HG02798 (cell line): ENCODE data around the gene FAM110A.
A peak's percentile ranks its signal among the peaks of the same experiment; 100 is the strongest.

Experiments
- ATAC-seq: cut with Tn5 transposase; IDR thresholded peaks from one replicate; pipeline ENCODE4 v1.9.1; 2021; ENCODE audit warnings: mild to moderate bottlenecking; ENCODE audit not compliant: unreplicated experiment, poor library complexity

FAM110A gene

DNA sequence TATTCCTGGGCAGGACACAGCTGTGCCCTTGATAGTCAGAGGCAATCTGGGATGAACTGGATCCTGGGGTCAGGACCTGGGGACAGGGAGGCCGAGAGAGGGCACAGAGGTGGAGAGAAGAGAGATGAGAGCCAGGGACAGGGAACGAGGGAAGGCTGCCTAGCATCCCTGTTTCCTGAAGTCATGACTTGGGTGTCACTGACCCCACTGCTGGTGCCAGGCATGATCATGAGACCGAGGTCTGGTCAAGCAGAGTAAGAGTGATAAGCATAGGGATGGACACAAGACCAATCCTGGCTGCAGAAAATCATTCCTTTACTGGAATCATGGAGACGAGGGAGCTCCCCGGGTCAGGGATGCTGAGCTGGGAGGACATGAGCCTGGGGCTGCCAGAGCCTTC, 36.1 kb downstream of the FAM110A start:
- no peak for ATAC-seq

DNA sequence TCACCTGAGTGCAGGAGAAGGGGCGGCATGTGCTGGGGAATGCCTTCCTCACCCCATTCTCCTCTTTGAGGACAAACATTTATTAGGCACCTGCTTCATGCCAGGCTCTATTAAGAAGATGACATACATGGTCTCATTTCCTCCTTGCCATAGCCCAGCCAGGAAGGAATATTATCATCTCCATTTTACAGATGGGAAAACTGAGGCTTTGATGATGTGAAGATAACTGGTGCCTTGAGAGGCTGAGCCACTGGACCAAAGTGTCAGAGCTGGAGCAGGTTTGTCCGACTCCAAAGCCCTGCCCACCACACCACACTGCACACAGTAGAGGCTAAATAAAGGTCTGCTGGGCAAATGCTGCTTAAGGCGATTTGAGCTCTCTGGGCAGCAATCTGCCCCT, 37.2 kb downstream of the FAM110A start:
- ATAC-seq = no peak

DNA sequence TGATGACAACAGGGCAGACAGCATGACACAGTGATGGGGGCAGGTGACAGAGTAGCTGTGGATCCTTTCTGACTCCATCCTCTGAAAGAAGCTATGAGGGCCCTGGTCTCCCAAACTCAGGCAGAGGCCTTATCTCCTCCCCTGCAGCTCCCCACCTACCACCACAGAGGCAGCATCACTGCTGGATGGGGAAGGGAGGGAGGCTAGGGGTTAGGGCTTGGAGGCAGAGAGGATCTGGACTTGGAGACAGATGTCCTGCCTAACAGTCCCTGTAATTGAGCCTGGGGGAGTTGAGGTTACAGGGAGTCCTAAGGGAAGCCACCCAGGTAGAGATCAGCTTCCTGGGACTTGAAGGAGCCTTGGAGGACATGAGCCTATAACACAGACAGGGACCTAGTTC, 37.9 kb downstream of the FAM110A start:
- no peak for ATAC-seq

DNA sequence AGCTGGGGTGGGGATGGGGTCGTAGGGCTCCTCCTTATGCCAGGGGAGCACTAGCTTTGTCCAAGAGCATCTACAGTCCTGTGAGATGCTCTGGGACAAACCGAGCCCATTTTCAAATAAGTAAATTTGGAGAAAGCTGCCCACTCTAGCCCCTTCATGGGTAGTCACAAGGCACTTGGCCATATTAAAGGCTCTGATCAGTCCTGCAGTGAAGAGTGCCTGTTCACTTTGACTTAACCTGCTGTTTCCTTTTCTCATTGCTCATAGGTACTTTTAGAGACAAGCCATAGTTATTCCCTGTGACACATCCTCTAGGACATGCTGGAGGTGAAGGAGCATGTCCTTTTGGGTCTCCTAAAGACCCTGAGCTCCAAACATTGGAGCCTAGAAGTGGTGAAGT, 38.4 kb downstream of the FAM110A start:
- no peak for ATAC-seq

DNA sequence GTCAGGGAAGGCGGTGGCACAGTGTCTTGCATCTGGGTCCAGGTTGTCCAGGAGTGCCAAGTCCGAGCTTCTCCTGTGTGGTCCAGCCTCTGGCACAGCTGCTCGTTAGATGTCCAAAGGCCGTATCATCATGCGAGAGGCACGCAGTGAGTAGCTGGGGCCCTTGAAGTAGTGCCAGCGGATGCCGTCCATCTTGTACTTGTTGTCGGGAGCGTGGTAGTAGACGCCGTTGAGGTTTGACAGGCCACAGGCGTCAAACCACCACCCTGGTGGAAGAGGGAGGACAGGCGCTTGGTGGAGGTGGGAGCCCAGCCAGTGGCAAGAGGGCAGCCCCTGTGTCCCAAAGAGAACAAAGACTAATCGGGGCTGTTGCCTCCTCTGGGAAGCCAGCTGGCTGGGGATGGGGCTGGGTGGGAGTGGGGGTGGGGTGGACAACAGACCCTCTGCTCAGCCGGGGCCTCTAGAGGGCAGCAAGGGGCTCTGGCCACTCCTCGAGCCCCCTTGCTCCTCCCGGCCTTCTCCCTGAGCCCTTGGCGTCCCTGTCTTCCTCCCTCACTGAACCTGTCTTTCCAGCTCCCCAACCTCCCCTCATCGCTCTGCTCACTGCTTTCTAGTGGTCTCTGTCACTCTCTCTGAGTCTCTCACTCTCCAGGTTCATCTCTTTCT, 39.5 kb downstream of the FAM110A start:
- ATAC-seq = no peak

DNA sequence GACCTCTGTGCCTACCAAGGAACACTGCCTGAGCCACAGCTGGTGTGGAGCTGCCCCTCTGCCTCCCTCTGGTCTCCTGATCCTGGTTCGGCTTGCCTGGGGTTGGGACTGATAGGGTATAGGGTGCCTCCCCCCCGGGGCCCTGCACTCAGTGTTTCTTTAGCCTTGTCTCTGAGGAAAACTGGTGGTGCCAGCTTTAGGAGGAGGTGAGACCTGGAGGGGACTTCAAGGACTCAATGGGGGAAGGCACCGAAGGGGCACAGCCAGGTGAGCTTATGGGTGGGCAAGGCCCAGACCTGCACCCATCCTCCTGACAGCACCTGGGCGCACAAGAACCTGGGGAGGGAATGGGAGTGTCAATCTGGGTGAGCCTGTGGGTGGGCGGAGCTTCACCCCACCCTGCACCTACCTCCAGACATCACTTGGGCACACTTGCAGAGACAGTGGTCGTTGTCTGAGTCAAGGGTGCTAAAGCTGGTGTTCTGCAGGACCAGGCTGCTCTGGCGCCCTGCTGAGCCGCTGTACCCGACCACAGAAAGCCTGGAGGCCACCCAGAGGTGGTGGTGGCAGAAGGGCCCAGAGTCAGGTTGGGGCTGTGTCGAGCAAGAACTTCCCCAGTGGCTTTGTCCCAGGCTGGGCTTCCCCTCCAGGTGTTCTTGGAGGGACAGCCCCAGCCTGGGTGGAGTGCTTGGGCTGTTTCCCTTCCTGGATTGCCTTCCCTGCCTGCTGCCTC, 40.5 kb downstream of the FAM110A start:
- ATAC-seq = peak; percentile 43

DNA sequence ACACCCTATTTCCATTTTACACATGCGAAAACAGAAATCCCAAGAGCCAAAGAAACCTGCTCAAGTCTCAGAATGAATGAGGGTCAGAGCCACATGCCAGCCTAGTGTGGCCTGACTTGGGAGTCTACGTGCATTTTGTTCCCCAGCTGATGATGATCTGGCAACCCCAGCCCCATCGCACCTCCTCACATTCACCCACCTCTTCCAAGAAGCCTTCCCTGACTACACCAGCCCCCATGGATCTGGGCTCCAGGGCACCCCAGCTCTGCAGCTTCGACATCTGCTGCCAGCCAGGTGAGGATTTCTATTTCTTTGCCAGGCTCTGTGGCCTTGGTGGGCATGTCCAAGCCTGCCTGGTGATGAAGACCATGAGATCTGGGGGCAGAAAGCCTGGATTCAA, 41.6 kb downstream of the FAM110A start:
- ATAC-seq = no peak

DNA sequence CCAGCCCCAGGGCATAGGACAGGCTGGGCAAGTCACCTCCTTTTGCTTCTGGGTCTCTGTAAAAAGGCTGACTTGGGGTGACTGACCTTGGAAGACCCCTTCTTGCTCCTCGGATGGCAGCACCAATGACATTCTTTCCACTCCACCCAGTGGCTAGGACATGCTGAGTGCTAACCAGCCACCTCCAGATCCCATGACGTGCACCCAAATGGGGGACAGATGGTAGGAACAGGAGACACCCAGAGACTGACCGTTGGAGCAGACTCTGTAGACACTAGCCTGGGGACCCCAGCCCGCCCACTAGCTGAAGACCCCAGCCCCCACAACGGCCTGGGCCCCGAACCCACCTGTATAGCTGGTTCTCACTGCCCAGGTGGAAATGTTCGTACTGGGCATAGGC, 44.3 kb downstream of the FAM110A start:
- ATAC-seq = no peak

DNA sequence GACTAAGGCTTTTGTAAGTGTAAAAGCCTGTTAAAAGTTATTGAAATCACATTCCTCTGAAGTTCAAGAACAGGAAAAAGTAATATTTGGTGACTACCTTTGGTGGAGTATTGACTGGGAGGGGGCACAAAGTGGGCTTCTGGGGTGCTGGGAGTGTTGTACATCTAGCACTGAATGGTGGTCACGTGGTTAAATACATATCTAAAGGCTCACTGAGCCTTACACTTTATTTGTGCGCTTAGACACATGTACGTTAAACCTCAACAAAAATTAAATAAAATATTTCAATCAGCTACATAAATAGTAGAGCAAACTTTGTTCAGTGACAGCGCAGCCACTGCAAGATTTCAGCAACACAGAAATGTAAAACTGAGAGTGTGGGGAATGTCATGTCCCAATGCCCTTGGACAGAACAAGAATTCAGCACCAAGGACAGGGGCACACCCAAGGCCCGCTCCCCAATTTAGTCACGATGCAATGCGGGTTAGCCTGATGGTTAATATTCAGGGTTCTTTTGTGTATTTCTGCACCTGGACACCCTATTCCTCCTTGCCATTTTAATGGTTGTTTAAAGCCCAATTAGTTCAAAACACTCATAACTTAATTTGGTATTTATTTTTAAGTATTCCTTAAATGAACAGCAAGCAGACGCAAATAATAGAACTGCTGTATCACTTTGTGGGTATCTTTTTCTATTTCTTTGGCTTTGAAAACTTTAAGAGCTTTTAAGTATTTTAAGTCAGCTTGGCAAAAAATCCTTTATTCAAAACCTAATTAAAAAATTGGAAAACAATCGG, 45.2 kb downstream of the FAM110A start:
- ATAC-seq = no peak

DNA sequence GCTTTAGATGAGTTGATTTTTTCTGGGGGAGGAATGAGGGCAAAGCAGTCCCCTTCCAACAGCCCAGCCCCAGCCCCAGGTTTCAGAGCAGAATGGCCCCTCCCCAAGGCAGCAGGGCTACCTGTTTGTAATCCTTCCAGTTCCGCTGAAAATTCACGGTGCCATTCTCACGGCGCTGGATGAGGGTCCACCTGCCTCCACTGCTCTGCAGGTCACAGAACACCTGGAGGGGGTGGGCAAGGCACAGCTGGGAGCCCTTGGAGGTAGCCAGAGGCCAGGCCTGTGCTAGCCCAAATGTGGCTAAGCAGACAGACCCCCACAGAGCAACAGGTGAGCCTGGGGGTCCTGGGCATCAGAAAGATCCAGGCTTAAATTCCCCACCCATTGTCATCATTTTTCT, 46.1 kb downstream of the FAM110A start:
- ATAC-seq = no peak

DNA sequence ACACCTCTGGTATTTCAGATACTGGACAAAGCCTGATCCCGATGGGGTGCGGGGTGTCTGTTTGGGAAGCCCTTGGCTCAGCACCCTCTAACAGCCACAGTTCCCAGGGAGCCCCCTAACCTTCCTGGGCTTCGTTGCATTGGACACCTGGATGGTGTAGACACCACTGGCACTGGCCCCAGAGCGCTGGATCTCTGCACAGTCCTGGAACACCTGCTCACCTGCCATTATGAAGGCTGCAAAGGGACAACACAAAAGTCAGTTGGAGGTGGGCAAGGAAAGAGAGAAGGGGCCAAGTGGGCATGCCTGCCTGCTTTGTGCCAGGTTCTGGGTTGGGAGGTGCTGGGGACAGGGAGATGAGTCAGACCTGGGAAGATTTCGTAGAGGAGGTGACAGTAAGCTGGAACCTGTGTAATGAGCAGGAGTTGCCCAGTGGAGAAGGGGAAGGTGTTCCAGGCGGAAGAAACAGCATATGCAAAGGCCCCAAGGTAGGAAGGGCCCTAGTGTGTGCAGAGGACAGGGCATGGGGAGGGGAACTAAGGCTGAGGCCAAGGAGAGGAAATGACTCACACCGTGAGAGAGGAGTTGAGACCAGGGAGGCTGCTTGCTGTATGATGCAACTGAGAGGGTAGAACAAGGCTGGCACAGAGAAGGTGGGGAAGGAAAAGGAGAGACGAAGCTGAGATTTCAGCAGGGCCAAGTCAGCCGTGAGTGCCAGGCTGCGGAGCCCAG, 47.7 kb downstream of the FAM110A start:
- no peak for ATAC-seq

DNA sequence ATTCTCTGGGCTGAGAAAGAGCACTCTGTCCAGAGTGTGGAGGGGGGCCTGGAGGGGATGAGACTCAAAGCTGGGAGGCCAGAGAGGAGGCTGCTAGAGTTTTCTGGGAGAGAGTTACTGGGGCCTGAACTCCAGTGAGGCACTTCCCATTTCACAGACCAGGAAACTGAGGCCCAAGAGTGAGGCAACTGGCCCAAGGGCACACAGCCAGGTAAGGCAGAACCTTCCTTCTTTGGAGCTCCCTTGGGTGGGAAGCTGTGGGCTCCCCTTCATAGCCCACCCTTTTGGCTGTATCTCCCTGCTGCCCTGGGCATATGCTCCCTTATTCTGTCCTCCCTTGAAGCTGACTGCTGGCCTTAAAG, 48.2 kb downstream of the FAM110A start:
- ATAC-seq = no peak

DNA sequence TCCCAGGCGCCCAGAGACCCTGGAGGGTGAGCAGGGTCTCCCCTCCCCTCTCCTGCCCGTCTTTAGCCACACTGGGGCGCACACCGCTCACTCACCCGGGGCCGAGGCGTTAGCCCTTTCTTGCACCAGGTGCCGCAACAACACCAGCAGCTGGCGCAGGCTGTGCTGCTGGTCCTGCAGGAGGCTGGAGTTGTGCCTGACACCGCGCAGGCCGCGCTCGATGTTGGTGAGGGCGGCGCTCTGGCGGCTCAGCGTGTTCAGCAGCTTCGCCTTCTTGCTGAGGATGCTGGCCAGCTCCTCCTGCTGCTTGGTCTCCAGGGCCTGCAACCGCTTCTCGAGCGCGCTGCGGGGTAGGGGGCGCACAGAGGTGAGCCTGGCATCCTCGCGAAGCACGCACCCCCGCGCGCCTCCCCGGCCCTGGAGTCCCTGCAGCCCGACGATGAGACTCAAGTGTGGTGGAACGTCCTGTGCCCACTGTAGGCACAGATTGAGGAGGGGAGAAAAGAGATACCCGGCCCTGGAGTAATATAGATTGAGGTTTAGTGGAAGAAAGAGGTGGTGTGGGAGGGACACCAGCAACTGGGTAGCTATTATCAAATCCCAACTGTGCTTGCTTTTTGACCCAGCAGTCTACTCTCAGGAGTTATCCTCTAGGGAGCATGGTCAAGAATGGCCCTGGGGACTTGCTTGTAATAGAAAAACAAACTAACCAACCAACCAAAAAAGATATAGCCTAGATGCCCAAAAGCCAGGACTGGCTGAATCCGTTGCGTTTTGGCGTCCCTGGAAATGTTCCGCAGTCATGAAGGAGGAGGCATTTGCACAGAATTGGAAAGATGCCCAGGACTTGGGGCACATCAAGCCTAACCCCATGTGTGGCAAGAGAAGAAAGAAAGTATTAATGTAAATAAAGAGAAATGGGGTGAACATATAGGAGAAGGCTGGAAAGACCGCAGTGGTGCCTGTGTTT, 51.8 kb downstream of the FAM110A start:
- no peak for ATAC-seq

DNA sequence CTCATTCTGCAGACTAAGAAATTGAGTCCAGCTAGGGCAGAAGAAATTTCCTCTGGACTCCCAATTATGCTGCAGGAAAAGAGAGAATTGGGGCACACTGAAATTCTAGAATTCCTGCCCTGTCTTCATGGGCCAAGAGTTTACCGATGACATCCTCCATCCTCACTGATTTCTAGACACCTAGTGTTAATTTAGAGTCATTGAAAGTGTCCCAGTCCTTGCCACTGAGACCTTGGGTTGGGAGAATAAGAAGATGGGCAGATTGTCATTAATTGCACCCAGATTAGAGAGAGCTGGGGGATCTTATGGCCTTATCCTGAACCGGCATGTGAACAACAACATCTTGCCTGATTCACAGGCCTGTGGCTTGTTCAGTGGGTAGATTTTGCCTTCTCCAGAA, 53.6 kb downstream of the FAM110A start:
- ATAC-seq = no peak

DNA sequence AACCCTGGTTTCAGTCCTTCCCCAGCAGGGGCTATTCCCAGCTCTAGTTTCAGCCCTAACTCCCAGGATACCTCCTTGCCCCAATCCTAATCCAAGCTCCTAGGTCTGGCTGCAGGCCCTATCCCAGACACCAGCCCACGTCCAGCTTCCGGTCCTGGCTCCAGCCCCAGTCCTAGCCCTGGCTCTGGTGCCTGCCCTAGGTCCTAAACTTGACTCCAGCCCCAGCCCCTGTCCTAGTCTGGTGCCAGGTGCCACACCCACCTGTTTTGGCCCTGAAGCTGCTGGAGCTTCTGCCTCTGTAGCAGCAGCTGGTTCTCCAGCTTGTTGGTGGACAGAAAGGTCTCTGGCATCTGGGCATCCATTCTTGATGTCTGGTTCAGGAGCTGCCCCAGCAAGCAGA, 54.5 kb downstream of the FAM110A start:
- no peak for ATAC-seq

DNA sequence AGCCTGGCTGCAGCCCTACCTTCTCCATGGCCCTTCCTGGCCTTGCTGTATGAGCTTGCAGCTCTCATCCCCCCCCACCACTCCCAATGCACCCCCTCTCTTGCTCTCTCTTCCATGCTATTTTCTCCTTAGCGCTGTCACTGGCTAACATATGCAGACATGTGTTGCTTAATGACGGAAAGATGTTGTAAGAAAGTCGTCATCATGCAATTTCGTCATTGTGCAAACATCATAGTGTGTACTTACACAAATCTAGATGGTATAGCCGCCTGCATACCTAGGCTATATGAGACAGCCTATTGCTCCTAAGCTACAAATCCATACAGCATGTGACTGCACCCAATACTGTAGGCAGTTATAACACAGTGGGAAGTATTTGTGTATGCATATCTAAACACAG, 55.6 kb downstream of the FAM110A start:
- ATAC-seq = no peak

DNA sequence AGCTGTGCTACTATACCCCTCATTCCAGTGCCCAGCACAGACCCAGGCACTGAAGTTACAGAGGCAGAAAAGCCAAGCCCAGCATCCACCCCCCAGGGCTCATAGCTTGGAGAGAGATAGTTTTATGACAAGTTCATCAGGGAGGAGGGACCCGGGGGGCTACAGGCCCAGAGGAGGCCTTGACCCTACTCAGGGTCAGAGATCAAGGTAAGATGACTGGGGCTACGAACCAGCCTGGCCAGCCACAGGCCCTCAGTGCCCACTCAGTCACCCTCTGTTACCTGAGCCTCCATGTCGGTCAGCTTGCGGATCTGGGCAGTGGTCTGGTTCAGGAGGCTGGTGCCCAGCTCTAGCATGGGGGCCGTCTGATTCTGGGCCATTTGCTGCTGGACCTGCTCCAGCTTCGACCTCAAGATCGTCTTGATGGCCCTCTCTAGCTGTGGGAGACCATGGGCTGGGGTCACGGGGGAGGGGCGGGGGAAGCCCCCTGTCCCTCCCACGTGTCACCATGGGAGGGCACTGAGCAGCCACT, 56.5 kb downstream of the FAM110A start:
- no peak for ATAC-seq

DNA sequence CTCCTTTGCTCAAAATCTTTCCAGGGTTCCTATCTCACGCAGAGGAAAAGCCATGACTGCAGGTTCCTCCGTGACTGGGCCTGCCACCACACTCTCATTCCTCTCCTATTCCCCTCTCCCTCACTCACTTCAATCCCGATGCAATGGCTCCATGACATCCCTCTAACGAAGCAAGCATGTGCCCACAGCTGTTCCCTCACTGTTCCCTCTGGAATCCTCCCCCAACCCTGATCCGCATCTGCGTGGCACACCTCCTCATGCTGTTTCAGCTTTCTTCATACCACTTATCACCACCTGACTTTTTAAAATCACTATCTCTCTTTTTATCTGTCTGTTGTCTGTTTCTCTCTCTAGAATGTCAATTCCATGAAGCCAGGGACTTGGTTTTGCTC, 57.1 kb downstream of the FAM110A start:
- ATAC-seq = no peak

DNA sequence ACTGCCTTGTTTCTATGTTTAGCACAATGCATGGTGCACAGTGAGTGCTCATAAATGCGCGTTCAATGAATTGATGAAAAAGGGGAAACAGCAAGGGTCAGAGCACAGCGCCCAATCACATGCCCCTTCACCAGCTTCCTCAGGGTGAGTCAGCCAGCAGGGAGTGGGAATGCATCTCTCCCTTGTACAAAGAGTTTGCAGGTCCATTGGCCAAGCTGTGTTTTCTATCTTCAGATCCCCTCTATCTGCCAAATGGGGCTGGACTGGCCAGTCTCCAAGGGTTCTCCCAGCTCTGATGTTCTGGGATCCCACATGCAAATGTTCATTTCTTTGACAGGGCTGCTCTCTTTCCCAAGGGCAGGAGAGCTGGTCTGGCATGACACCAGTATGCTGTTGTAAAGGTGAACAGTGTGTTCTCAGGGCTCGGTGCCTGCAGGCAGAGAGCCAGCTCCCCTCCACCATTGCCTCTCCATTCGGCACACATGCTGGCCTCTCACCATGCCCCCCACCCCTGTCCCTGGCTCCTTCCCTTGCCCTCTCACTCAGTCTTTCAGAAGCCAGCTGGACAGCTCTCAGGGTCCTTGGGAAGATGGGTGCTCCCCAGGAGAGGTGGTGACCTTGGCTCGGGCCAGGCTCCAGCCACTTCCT, 57.7 kb downstream of the FAM110A start:
- no peak for ATAC-seq
